Iris pigment epithelial cell (primary cell): ENCODE results near the gene AUTS2.

Source experiments
- DNase-seq: peaks from one replicate; pipeline ENCODE4 v3.0.0-alpha.2; 2011; ENCODE audit warnings: low read depth

The AUTS2 gene

GRCh38 chr7:69859342-69859741 is 261.1 kb downstream of the AUTS2 start:
- no peak for DNase-seq

- no peak for DNase-seq
These were observed 262.2 kb downstream of the AUTS2 start for GRCh38 chr7:69860486-69860885.

- no peak for DNase-seq
These were observed 262.8 kb downstream of the AUTS2 start for GRCh38 chr7:69860941-69861622.

GRCh38 chr7:69862413-69863064 is 264.3 kb downstream of the AUTS2 start:
- no peak for DNase-seq

- DNase-seq = no peak
These were observed 266.0 kb downstream of the AUTS2 start for GRCh38 chr7:69864274-69864673.

- DNase-seq = no peak
These were observed 266.5 kb downstream of the AUTS2 start for GRCh38 chr7:69864822-69865221.

- DNase-seq = no peak
These were observed 270.6 kb downstream of the AUTS2 start for GRCh38 chr7:69868921-69869320.

GRCh38 chr7:69871213-69871885 is 273.1 kb downstream of the AUTS2 start:
- peak; percentile 57 for DNase-seq

GRCh38 chr7:69871886-69872569 is 273.8 kb downstream of the AUTS2 start:
- peak; percentile 2 for DNase-seq

- no peak for DNase-seq
These were observed 275.2 kb downstream of the AUTS2 start for GRCh38 chr7:69873512-69873911.

GRCh38 chr7:69878015-69878414 is 279.7 kb downstream of the AUTS2 start:
- DNase-seq = no peak

- DNase-seq = no peak
These were observed 280.3 kb downstream of the AUTS2 start for GRCh38 chr7:69878591-69878990.

GRCh38 chr7:69879989-69880388 is 281.7 kb downstream of the AUTS2 start:
- no peak for DNase-seq

- DNase-seq = no peak
These were observed 282.6 kb downstream of the AUTS2 start for GRCh38 chr7:69880840-69881239.

- DNase-seq = no peak
These were observed 284.0 kb downstream of the AUTS2 start for GRCh38 chr7:69882269-69882668.

- DNase-seq = no peak
These were observed 285.2 kb downstream of the AUTS2 start for GRCh38 chr7:69883399-69883891.

- DNase-seq = no peak
These were observed 287.2 kb downstream of the AUTS2 start for GRCh38 chr7:69885431-69885830.

GRCh38 chr7:69889338-69889975 is 291.2 kb downstream of the AUTS2 start:
- DNase-seq = no peak

GRCh38 chr7:69889976-69890351 is 291.7 kb downstream of the AUTS2 start:
- DNase-seq = no peak

- no peak for DNase-seq
These were observed 294.5 kb downstream of the AUTS2 start for GRCh38 chr7:69892790-69893189.

- no peak for DNase-seq
These were observed 295.6 kb downstream of the AUTS2 start for GRCh38 chr7:69893906-69894305.

- no peak for DNase-seq
These were observed 297.2 kb downstream of the AUTS2 start for GRCh38 chr7:69895446-69895845.
